ENCODE results near the gene LRRC46. TPM values are rescaled to one million over a fixed set of nuclear protein-coding genes. Genes with fewer than 3 reads are reported as not detected.

Gene LRRC46
- polyA plus RNA-seq, 1 donor: 0.81 TPM

DNA sequence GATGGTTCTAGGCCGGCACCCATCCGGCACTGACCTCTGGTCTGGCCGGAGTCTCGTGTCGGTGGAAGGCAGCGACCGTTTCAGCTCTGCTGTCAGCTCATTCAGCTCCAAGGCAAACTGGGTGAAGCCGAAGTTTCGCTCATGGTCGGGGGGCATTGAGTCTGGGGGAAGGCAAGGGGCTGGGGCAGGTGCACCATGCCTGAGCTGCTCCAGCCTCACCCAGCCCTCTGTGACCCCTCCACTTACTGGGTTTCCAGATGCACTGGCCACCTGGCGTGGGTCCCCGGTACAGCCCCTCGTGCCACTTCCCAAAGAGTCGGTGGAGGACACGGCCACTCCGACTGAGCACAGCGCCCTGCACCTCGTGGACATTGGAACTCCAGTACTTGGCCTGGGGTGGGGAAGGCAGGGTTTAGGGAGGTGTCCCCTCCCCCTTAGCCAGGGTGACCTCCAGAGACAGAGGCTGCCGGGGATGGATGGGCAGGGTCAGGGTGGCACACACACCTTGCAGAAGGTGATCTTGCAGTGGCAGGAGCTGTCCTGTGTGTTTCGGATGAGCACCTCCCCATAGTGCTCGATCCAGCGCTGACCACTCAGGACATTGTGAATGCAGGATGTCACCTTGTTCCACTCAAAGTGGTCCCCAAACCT lies 22.5 kb upstream of the LRRC46 start:
- DNase-seq (ENCODE audit: low read depth): no peak

GRCh38 chr17:47810200-47810821 lies 21.2 kb upstream of the LRRC46 start:
- no peak for DNase-seq (ENCODE audit: low read depth)

DNA sequence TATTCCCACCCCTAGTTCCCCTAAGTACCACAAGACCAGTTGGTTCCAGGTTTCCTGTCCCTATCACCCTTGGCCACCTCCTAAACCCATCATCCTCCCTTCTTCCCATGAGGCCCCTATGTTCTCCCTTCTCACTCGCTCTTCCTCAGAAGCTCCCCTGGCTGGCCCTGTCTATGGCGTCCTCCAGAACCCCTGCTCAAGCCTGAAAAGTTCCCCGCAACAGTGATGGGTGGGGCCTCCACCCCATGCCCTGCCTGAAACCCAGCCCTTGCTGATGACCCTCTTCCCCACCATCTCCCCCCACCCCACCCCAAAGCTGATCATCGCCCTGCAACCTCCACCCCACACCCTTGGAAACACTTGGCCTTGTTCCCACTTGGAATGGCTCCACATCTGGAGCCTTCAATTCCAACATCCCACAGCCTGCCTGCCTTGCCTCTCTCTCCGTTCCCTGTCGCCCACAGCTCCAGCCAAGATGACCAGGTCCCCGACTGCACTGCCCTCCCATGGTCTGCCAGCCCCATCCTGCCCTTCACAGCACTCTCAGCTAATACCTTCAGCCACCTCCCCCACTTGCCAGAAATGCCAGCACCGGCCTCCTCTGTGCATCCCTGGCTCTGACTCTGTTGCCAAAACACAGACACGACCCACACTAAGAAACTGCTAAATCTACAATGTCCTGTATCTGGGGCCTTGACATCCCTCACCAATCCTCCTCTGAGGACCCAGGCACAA lies 20.4 kb upstream of the LRRC46 start:
- no peak for DNase-seq (ENCODE audit: low read depth)

- no peak for DNase-seq (ENCODE audit: low read depth)
These were observed 19.8 kb upstream of the LRRC46 start for GRCh38 chr17:47811709-47812108.

GRCh38 chr17:47812146-47812920 lies 19.1 kb upstream of the LRRC46 start:
- DNase-seq (ENCODE audit: low read depth): no peak

DNA sequence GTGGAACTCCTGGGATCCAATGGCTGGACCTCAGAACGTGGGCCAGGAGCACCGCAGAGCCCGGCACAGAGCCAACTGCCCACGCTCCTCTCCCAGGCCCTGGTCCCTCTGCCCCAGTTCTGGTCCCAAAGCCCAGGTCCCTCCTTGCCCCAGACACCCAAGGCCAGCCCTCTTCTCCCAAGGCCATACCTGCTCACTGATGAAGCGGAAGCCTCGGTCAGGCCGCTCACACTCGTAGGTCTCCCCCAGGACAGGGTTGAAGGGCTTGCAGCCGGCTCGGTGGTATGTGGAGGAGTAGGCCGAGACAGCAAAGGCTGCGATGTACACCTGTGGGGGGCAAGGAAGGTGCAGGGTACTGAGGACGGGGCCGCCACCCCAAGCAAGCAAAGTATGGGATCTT lies 18.4 kb upstream of the LRRC46 start:
- DNase-seq (ENCODE audit: low read depth): no peak

- DNase-seq (ENCODE audit: low read depth): no peak
These were observed 17.9 kb upstream of the LRRC46 start for GRCh38 chr17:47813512-47814031.

DNA sequence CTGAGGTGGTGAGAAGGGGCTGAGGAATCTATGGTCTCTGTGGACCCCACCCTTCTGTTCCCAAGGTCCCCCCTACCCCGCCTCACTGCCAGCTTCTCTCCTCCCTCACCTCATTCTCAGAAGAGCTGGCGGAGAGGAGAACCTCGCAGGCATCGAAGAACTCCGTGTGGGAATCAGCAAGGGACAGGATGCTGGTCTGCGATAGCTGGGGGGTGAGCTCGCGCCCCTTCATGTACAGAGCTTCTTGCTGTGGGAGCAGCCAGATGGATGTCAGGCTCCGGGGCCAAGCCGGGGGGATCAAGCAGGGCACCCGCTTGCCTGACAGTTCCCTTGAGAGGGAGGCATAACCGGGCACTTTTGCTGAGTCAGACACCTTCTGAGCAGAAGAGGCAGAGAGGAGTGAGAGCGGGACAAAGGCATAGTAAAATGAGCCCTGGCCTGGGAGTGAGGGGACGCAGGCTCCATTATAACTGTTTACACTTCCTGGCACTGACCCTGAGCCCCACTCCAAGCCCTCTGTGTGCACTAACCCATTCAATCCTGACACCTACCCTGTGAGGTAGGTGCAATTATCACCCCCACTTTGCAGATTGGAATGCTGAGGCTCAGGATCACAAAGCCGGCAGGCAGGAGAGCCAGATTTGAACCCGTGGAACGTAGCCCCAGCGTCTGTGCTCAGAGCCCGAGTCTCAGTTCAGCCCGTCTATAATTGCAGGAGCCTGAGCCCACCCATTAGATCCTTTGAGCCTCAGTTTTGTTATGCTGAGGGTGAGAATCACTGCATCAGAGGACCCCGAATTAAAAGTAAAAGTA lies 16.2 kb upstream of the LRRC46 start:
- DNase-seq (ENCODE audit: low read depth): no peak

DNA sequence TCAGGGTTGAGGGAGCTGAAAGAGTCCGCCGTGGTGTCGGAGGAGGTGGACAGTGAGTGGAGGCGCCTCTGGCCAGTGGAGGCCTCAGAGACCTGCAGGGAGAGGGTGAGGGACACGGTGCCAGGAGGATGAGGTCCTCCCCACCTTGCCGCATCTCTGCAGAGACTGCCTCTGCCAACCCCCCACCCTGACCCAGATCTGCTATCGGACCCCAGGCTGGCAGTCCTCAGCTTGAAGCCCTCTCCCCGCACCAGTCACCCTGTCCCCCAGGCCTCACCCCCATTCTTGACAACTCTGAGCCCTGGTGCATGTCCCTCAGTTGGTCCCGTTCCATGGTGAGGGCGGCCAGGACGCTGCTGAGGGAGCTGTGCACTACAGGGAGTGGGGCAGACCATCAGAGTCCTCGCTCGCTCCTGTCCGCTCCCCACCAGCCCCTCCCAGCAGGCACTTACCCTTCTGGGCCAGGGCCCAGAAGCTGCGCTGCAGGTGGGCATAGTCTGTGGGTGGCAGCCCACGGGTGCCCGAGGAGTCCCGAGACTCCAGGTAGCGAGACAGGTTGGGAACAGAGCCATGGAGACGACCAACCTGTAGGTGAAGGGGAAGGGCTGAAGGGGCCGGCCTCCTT lies 15.2 kb upstream of the LRRC46 start:
- DNase-seq (ENCODE audit: low read depth): no peak

- no peak for DNase-seq (ENCODE audit: low read depth)
These were observed 14.5 kb upstream of the LRRC46 start for GRCh38 chr17:47816947-47817346.

DNA sequence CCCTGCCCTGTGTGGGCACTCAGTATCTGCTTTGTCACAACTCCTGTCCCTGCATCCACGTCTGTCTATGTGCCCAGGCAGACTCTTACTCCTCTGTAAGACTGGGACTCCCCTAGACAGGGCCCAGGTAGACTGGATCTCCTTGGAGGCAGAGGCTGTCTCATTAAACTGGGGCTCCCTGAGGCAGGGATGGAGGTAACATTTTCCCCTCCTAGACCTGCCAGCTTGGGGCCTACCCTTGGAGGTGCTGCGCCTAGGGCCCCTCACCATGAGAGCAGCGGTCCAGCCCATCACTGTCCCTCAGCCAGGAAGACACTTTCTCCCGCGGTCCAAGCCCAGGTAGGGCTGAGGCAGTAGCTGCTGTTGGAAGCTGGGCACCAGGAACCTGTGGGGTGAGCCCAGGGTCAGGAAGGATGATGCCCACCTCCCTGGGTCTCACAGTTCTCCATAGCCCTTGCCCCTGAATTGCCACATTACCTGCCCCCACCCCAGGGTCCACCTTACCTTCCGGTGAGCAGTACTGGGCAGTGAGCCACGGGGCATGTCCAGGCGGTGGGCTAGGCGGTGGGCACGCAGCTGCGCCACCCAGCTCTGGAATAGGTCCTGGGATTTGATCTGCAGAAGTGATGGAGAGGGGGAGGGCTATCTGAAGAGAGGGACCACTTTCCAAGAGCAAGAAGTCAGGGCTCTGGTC lies 13.3 kb upstream of the LRRC46 start:
- DNase-seq (ENCODE audit: low read depth): no peak

- no peak for DNase-seq (ENCODE audit: low read depth)
These were observed 12.0 kb upstream of the LRRC46 start for GRCh38 chr17:47819475-47819874.

- DNase-seq (ENCODE audit: low read depth): no peak
These were observed 11.3 kb upstream of the LRRC46 start for GRCh38 chr17:47820033-47820789.

- no peak for DNase-seq (ENCODE audit: low read depth)
These were observed 10.4 kb upstream of the LRRC46 start for GRCh38 chr17:47821031-47821423.

GRCh38 chr17:47821424-47822391 lies 9.8 kb upstream of the LRRC46 start, which contains the start of gene OSBPL7:
OSBPL7 (minus strand) TSS chr17:47821794; CDS start chr17:47820278, 1,516 bp downstream.
- peak; percentile 32 for DNase-seq (ENCODE audit: low read depth)

DNA sequence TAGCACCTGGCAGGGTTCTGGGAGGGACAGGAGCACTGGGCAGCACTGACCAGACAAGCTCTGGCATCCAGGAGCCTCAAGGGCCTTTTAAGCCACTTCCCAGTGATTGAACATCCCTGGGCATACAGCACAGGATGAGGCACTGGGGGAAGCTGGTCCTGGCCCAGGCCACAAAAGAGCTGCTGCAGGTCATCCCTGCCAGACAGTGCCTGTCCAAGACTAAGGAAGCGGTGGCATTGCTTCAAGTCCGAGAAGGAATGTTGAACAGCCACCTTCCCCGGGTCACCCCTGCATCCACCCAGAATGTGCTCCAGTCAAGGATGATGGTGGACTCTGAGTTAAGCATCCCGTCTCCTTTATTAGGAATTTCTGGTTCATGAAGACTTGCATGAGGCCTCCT lies 8.7 kb upstream of the LRRC46 start:
- DNase-seq (ENCODE audit: low read depth): no peak

DNA sequence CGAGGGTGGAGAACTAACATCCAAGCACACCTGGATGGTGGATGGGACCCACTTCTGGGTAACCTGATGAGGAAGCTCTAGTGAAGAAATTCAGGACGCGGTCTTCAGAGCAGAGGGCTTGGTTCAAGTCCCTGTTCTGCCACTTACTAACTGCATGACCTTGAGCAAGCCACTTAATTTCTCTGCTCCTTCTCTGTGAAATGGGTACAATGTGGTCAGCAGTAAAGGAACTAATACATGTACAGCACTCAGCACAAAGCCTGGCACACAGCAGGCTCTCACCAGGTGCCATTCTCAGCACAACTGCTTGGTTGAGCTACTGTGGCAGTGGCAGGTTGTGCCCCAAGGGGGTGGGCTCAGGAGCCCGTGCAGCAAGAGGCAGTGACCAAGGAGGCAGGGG lies 8.0 kb upstream of the LRRC46 start:
- no peak for DNase-seq (ENCODE audit: low read depth)

DNA sequence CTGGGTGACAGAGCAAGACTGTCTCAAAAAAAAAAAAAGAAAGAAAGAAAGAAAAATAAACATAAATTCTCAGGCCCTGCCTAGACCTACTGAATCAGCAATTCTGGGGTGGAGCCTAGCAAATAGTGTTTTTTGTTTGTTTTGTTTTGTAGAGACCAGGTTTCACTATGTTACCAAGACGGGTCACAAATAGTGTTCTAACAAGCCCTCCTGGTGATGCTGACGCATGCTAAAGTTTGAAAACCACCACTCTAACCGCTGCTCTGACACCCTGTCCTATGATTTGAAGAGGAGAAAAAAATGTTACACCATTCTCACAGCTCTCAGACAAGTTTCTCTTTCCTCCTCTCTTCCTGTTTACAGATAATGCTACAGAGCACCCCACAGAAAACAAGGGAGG lies 1.6 kb upstream of the LRRC46 start:
- no peak for DNase-seq (ENCODE audit: low read depth)
